GM23338 (cell line): ENCODE data around the gene CELSR1. TPM values are rescaled to one million over a fixed set of nuclear protein-coding genes. Genes with fewer than 3 reads are reported as not detected.

Experiments
- ATAC-seq: fragments of 200-7000 bp; cut with Tn5 transposase; 3 replicates; pipeline ENCODE4 v1.9.1; 2020
- DNase-seq: peaks from one replicate; pipeline ENCODE4 v3.0.0-alpha.2; 2015; ENCODE audit warnings: low spot score
- H2AFZ ChIP-seq: fragments of 200-600 bp; sonication (generic); 2 replicates; pipeline ENCODE4 v1.8.0; 2016; ENCODE audit warnings: antibody characterized with exemption, mild to moderate bottlenecking, moderate library complexity
- H3F3A ChIP-seq: fragments of 200-600 bp; sonication (generic); replicated peaks from 2 replicates; pipeline ENCODE4 v1.8.0; 2017; ENCODE audit warnings: antibody characterized with exemption, mixed run types, low read depth
- H3K27ac ChIP-seq: fragments of 200-600 bp; sonication (generic); 2 replicates; pipeline ENCODE4 v1.6.1; 2016; ENCODE audit warnings: low read depth
- H3K27me3 ChIP-seq: fragments of 200-600 bp; sonication (generic); 2 replicates; pipeline ENCODE4 v1.8.0; 2016; ENCODE audit warnings: mild to moderate bottlenecking, mixed run types, moderate library complexity; ENCODE audit not compliant: insufficient read depth
- H3K36me3 ChIP-seq: fragments of 200-600 bp; sonication (generic); 2 replicates; pipeline ENCODE4 v1.8.0; 2016; ENCODE audit warnings: mild to moderate bottlenecking; ENCODE audit not compliant: insufficient read depth
- H3K4me1 ChIP-seq: fragments of 200-600 bp; sonication (generic); 2 replicates; pipeline ENCODE4 v1.8.0; 2016; ENCODE audit warnings: mild to moderate bottlenecking, moderate library complexity; ENCODE audit not compliant: insufficient read depth
- H3K4me2 ChIP-seq: fragments of 200-600 bp; sonication (generic); 2 replicates; pipeline ENCODE4 v1.7.1; 2017; ENCODE audit warnings: mixed run types
- H3K4me3 ChIP-seq: fragments of 200-600 bp; sonication (generic); 2 replicates; pipeline ENCODE4 v1.6.1; 2016; ENCODE audit warnings: mixed run types
- H3K79me2 ChIP-seq: fragments of 200-600 bp; sonication (generic); replicated peaks from 2 replicates; pipeline ENCODE4 v1.8.0; 2017; ENCODE audit warnings: mild to moderate bottlenecking; ENCODE audit not compliant: insufficient read depth
- H3K9me2 ChIP-seq: fragments of 200-600 bp; sonication (generic); 2 replicates; pipeline ENCODE4 v1.8.0; 2017; ENCODE audit not compliant: insufficient read depth
- H4K20me1 ChIP-seq: fragments of 200-600 bp; sonication (generic); replicated peaks from 2 replicates; pipeline ENCODE4 v1.8.0; 2017; ENCODE audit warnings: mild to moderate bottlenecking; ENCODE audit not compliant: insufficient read depth
- H3K27ac Mint-ChIP-seq: 2 replicates; pipeline ENCODE4 v1.8.0; 2020; ENCODE audit warnings: inconsistent platforms, mild to moderate bottlenecking, moderate library complexity, mixed read lengths
- H3K27me3 Mint-ChIP-seq: 3 replicates; pipeline ENCODE4 v1.8.0; 2022; ENCODE audit warnings: low read depth, mild to moderate bottlenecking, moderate library complexity, mixed read lengths, inconsistent platforms; ENCODE audit not compliant: insufficient read depth, poor library complexity
- H3K36me3 Mint-ChIP-seq: 3 replicates; pipeline ENCODE4 v1.8.0; 2021; ENCODE audit warnings: low read depth, mild to moderate bottlenecking, inconsistent platforms, moderate library complexity, mixed read lengths
- H3K4me1 Mint-ChIP-seq: 3 replicates; pipeline ENCODE4 v1.8.0; 2020; ENCODE audit warnings: mild to moderate bottlenecking, inconsistent platforms, mixed read lengths
- H3K4me3 Mint-ChIP-seq: 3 replicates; pipeline ENCODE4 v1.8.0; 2021; ENCODE audit warnings: moderate library complexity, mild to moderate bottlenecking, inconsistent platforms, mixed read lengths
- H3K9me3 Mint-ChIP-seq: 3 replicates; pipeline ENCODE4 v1.8.0; 2020; ENCODE audit warnings: moderate library complexity, mild to moderate bottlenecking, inconsistent platforms, mixed read lengths
- CREB1 ChIP-seq: fragments of 250-450 bp; sonication (Bioruptor Pico); IDR thresholded peaks from 2 replicates; pipeline ENCODE4 v1.5.0; 2020; ENCODE audit warnings: low read depth, mild to moderate bottlenecking, moderate library complexity
- CTCF ChIP-seq, 2 experiments: fragments of 200-600 bp in 1 of 2; sonication (generic) in 1 of 2; conservative IDR thresholded peaks; 2 replicates each; pipeline versions ENCODE4 v1.5.1 to v1.6.1; 2016 to 2017; ENCODE audit warnings: antibody characterized with exemption in 2 of 2, low read depth in 2 of 2, mild to moderate bottlenecking in 2 of 2, moderate library complexity in 1 of 2
- ETS1 ChIP-seq: IDR thresholded peaks from 2 replicates; pipeline ENCODE4 v1.6.1; 2016; ENCODE audit warnings: antibody characterized with exemption
- EZH2 ChIP-seq: fragments of 200-600 bp; sonication (generic); IDR thresholded peaks from one replicate; pipeline ENCODE4 v1.8.0; 2017; ENCODE audit warnings: antibody characterized with exemption, mild to moderate bottlenecking, low read depth; ENCODE audit not compliant: unreplicated experiment
- EZH2phosphoT487 ChIP-seq: fragments of 200-600 bp; sonication (generic); IDR thresholded peaks from one replicate; pipeline ENCODE4 v1.8.1; 2018; ENCODE audit warnings: antibody characterized with exemption; ENCODE audit not compliant: unreplicated experiment
- JUNB ChIP-seq: IDR thresholded peaks from one replicate; pipeline ENCODE4 v1.6.1; 2016; ENCODE audit warnings: antibody characterized with exemption; ENCODE audit not compliant: unreplicated experiment
- NANOG ChIP-seq: IDR thresholded peaks from 2 replicates; pipeline ENCODE4 v1.6.1; 2016; ENCODE audit warnings: antibody characterized with exemption, borderline replicate concordance
- POLR2AphosphoS5 ChIP-seq: IDR thresholded peaks from 2 replicates; pipeline ENCODE4 v1.6.1; 2016; ENCODE audit warnings: antibody characterized with exemption, low read depth
- REST ChIP-seq: IDR thresholded peaks from one replicate; pipeline ENCODE4 v1.6.1; 2018; ENCODE audit warnings: antibody characterized with exemption; ENCODE audit not compliant: unreplicated experiment
- STAT1 ChIP-seq: IDR thresholded peaks from one replicate; pipeline ENCODE4 v1.6.1; 2016; ENCODE audit warnings: antibody characterized with exemption; ENCODE audit not compliant: unreplicated experiment
- ZNF114 ChIP-seq: fragments of 250-450 bp; sonication (Bioruptor Pico); IDR thresholded peaks from 2 replicates; pipeline ENCODE4 v1.5.0; 2020; ENCODE audit warnings: mild to moderate bottlenecking, moderate library complexity
- ZNF331 ChIP-seq: fragments of 250-450 bp; sonication (Bioruptor Pico); IDR thresholded peaks from 2 replicates; pipeline ENCODE4 v1.5.0; 2020; ENCODE audit warnings: low read depth, mild to moderate bottlenecking, moderate library complexity
- polyA plus RNA-seq: library from polyadenylated mRNA; unstranded; fragments of >200 nt; fragmentation: Nextera tagmentation; extraction: Ambion mirVana; gene quantifications from 2 replicates; pipeline ENCODE4 v1.2.1, GENCODE V29; 2016
- total RNA-seq: library from RNA; depleted of rRNA; stranded (reverse); fragments of >200 nt; shearing (Covaris generic); gene quantifications from 2 replicates; pipeline ENCODE4 v1.2.3, GENCODE V29; 2014
- TF ChIP-seq, protein P1 (sequence below): fragments of 250-450 bp; sonication (Bioruptor Pico); IDR thresholded peaks from 2 replicates; pipeline ENCODE4 v1.5.0; 2020; ENCODE audit warnings: mild to moderate bottlenecking, moderate library complexity

Gene CELSR1
- total and polyA plus RNA-seq, 2 experiments from 2014 or later = 4.8 to 20.4 TPM

DNA sequence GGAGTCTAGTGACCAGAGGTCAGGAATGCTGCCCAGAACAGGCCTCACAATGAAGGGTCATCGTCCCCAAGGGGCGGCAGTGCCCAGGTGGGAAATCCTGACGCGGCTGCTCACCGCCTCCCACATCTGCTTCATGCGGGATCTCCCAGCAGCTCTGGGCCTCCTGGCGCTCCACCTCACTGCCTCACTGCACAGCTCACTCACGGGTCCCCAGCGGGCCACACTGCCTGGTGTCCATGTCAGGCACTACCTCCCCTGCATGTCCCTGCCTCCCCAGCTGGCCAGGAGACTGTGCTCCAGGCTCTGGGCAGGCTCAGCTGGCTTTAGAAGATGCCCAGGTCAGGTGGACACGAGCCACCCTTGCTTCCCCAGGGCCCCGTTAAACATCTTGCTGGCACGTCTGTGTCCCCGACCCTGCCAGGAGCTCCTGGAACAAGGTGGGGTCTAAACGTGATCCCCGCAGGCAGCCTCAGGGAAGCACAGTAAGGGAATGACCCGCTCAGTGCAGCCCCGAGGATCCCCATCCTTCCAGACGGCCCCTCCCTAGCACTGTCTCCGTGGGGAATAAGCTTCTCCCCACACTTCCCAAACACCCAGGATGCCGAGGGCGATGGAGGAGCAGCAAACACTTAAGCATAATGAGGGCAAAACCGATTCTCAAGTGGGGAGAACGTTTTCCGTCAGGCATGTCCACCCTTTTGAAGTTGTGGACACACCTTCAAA, 108.7 kb downstream of the CELSR1 start:
- no peaks in the 10 kb centered on the region for H3K9me2 ChIP-seq
- H3K36me3 Mint-ChIP-seq = peaks cover 6% of the 10 kb centered on the region; the same call in 1 of the 3 replicates
- no peak for ATAC-seq

More for the DNA sequence above, 108.7 kb downstream of the CELSR1 start:
- Histone ChIP-seq H3K79me2 (no peaks in the 10 kb centered on the region), H2AFZ (no peak overlapping the region), H3K27ac (no peak overlapping the region), H3F3A (no peaks in the 10 kb centered on the region), H3K27me3 (no peaks in the 10 kb centered on the region), H3K4me3 (no peak overlapping the region), H4K20me1 (no peaks in the 10 kb centered on the region), H3K4me1 (no peaks in the 10 kb centered on the region), H3K4me2 (no peak overlapping the region), H3K36me3 (no peaks in the 10 kb centered on the region; the same call in 1 of the 2 replicates)
- no peak for DNase-seq
- Mint-ChIP-seq H3K4me1 (peaks cover 3% of the 10 kb centered on the region; the same call in 1 of the 3 replicates), H3K4me3 (no peak overlapping the region), H3K27ac (no peak overlapping the region; the same call in 1 of the 2 replicates), H3K9me3 (peaks cover 4% of the 10 kb centered on the region; the same call in 1 of the 3 replicates), H3K27me3 (peaks cover 2% of the 10 kb centered on the region)
- TF ChIP-seq CTCF (conservative IDR thresholded peaks at IDR 0.05; ENCODE audit: low read depth in 2 of 2) (no peak), EZH2phosphoT487 (no peak), STAT1 (no peak), POLR2AphosphoS5 (no peak), REST (no peak), CREB1 (CRISPR knock-in tag) (no peak), JUNB (no peak), NANOG (no peak), EZH2 (no peak), ZNF114 (CRISPR knock-in tag) (no peak), ETS1 (no peak), ZNF331 (CRISPR knock-in tag) (no peak)
- TF ChIP-seq, protein P1, sequence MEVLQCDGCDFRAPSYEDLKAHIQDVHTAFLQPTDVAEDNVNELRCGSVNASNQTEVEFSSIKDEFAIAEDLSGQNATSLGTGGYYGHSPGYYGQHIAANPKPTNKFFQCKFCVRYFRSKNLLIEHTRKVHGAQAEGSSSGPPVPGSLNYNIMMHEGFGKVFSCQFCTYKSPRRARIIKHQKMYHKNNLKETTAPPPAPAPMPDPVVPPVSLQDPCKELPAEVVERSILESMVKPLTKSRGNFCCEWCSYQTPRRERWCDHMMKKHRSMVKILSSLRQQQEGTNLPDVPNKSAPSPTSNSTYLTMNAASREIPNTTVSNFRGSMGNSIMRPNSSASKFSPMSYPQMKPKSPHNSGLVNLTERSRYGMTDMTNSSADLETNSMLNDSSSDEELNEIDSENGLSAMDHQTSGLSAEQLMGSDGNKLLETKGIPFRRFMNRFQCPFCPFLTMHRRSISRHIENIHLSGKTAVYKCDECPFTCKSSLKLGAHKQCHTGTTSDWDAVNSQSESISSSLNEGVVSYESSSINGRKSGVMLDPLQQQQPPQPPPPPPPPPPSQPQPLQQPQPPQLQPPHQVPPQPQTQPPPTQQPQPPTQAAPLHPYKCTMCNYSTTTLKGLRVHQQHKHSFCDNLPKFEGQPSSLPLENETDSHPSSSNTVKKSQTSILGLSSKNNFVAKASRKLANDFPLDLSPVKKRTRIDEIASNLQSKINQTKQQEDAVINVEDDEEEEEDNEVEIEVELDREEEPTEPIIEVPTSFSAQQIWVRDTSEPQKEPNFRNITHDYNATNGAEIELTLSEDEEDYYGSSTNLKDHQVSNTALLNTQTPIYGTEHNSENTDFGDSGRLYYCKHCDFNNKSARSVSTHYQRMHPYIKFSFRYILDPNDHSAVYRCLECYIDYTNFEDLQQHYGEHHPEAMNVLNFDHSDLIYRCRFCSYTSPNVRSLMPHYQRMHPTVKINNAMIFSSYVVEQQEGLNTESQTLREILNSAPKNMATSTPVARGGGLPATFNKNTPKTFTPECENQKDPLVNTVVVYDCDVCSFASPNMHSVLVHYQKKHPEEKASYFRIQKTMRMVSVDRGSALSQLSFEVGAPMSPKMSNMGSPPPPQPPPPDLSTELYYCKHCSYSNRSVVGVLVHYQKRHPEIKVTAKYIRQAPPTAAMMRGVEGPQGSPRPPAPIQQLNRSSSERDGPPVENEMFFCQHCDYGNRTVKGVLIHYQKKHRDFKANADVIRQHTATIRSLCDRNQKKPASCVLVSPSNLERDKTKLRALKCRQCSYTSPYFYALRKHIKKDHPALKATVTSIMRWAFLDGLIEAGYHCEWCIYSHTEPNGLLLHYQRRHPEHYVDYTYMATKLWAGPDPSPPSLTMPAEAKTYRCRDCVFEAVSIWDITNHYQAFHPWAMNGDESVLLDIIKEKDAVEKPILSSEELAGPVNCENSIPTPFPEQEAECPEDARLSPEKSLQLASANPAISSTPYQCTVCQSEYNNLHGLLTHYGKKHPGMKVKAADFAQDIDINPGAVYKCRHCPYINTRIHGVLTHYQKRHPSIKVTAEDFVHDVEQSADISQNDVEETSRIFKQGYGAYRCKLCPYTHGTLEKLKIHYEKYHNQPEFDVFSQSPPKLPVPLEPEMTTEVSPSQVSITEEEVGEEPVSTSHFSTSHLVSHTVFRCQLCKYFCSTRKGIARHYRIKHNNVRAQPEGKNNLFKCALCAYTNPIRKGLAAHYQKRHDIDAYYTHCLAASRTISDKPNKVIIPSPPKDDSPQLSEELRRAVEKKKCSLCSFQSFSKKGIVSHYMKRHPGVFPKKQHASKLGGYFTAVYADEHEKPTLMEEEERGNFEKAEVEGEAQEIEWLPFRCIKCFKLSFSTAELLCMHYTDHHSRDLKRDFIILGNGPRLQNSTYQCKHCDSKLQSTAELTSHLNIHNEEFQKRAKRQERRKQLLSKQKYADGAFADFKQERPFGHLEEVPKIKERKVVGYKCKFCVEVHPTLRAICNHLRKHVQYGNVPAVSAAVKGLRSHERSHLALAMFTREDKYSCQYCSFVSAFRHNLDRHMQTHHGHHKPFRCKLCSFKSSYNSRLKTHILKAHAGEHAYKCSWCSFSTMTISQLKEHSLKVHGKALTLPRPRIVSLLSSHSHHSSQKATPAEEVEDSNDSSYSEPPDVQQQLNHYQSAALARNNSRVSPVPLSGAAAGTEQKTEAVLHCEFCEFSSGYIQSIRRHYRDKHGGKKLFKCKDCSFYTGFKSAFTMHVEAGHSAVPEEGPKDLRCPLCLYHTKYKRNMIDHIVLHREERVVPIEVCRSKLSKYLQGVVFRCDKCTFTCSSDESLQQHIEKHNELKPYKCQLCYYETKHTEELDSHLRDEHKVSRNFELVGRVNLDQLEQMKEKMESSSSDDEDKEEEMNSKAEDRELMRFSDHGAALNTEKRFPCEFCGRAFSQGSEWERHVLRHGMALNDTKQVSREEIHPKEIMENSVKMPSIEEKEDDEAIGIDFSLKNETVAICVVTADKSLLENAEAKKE (CRISPR knock-in tag) = no peak
